ENCODE measurements around the gene AFAP1. TPM values are rescaled to one million over a fixed set of nuclear protein-coding genes. Genes with fewer than 3 reads are reported as not detected.

The AFAP1 gene
- polyA plus RNA-seq, 1 experiment: 48.5 TPM

GRCh38 chr4:7868892-7869471, 70.7 kb downstream of the AFAP1 start:
- Histone ChIP-seq H3K36me3 (ENCODE audit: control insufficient read depth, insufficient read depth, low read length) (peaks cover 10% of the 10 kb centered on the region), H3K27me3 (ENCODE audit: control insufficient read depth, insufficient read depth, low read length) (no peaks in the 10 kb centered on the region), H3K4me3 (ENCODE audit: low read depth, low read length) (no peak overlapping the region)
- TF ChIP-seq CTCF (IDR thresholded peaks at IDR 0.05; ENCODE audit: insufficient read depth, low read depth, low read length): no peak
- ChIA-PET POLR2A (no interaction called here), CTCF (interaction anchor here (0.6 to 1.6 kb wide), 2 partner anchors 67 to 119 kb away, joined by 3 to 4 read pairs; no protein-coding TSS in a partner anchor)
- no peak for DNase-seq (ENCODE audit: low read depth)

GRCh38 chr4:7868436-7868775, 71.3 kb downstream of the AFAP1 start:
- Histone ChIP-seq H3K4me3 (ENCODE audit: low read depth, low read length) (no peak overlapping the region), H3K36me3 (ENCODE audit: control insufficient read depth, insufficient read depth, low read length) (peaks cover 10% of the 10 kb centered on the region), H3K27me3 (ENCODE audit: control insufficient read depth, insufficient read depth, low read length) (no peaks in the 10 kb centered on the region)
- CTCF ChIA-PET: interaction anchor here (0.6 to 1.6 kb wide), 2 partner anchors 66 to 120 kb away, joined by 3 to 4 read pairs; no protein-coding TSS in a partner anchor
- DNase-seq (ENCODE audit: low read depth): no peak
- POLR2A ChIA-PET: no interaction called here
- no peak for TF ChIP-seq CTCF (IDR thresholded peaks at IDR 0.05; ENCODE audit: insufficient read depth, low read depth, low read length)

GRCh38 chr4:7867701-7868435, 71.8 kb downstream of the AFAP1 start:
- TF ChIP-seq CTCF (IDR thresholded peaks at IDR 0.05; ENCODE audit: insufficient read depth, low read depth, low read length): no peak
- CTCF ChIA-PET: interaction anchor here (1.0 kb wide), 1 partner anchor 9 kb away, joined by 4 read pairs; no protein-coding TSS in a partner anchor
- Histone ChIP-seq H3K4me3 (ENCODE audit: low read depth, low read length) (no peak overlapping the region), H3K27me3 (ENCODE audit: control insufficient read depth, insufficient read depth, low read length) (no peaks in the 10 kb centered on the region), H3K36me3 (ENCODE audit: control insufficient read depth, insufficient read depth, low read length) (peaks cover 10% of the 10 kb centered on the region)
- DNase-seq (ENCODE audit: low read depth): no peak
- POLR2A ChIA-PET: no interaction called here

GRCh38 chr4:7867191-7867590, 72.5 kb downstream of the AFAP1 start:
- H3K4me3 ChIP-seq (ENCODE audit: low read depth, low read length): no peak overlapping the region
- DNase-seq (ENCODE audit: low read depth): no peak
- ChIA-PET POLR2A (no interaction called here), CTCF (interaction anchor here (1.0 kb wide), 1 partner anchor 10 kb away, joined by 4 read pairs; no protein-coding TSS in a partner anchor)
- no peaks in the 10 kb centered on the region for H3K27me3 ChIP-seq (ENCODE audit: control insufficient read depth, insufficient read depth, low read length)
- H3K36me3 ChIP-seq (ENCODE audit: control insufficient read depth, insufficient read depth, low read length): peaks cover 10% of the 10 kb centered on the region
- TF ChIP-seq CTCF (IDR thresholded peaks at IDR 0.05; ENCODE audit: insufficient read depth, low read depth, low read length): no peak

GRCh38 chr4:7865533-7865932, 74.1 kb downstream of the AFAP1 start:
- H3K27me3 ChIP-seq (ENCODE audit: control insufficient read depth, insufficient read depth, low read length): no peaks in the 10 kb centered on the region
- CTCF ChIA-PET: interaction anchor here (0.7 kb wide), 1 partner anchor 89 kb away, joined by 3 read pairs; no protein-coding TSS in a partner anchor
- POLR2A ChIA-PET: no interaction called here
- H3K4me3 ChIP-seq (ENCODE audit: low read depth, low read length): no peak overlapping the region
- H3K36me3 ChIP-seq (ENCODE audit: control insufficient read depth, insufficient read depth, low read length): peaks cover 10% of the 10 kb centered on the region
- no peak for DNase-seq (ENCODE audit: low read depth)
- no peak for TF ChIP-seq CTCF (IDR thresholded peaks at IDR 0.05; ENCODE audit: insufficient read depth, low read depth, low read length)

Data from BJ (cell line).